Gastrocnemius medialis (tissue), 4 donors: ENCODE results near the gene DNAJC21. TPM values are rescaled to one million over a fixed set of nuclear protein-coding genes. Genes with fewer than 3 reads are reported as not detected.

ENCODE experiments used
- ATAC-seq, 2 donors: fragments of 150-250 bp; one replicate each; pipeline ENCODE4 v1.9.1; 2016
- DNase-seq, 2 donors: peaks; one replicate each; pipeline ENCODE4 v3.0.0-alpha.2; 2019
- H3K27ac ChIP-seq, 4 donors: fragments of 200-600 bp; sonication (generic); 1 replicate in 1 of 4; 2 replicates in 3 of 4; pipeline ENCODE4 v1.5.1; 2016 to 2018; ENCODE audit warnings: mild to moderate bottlenecking in 2 of 4, moderate library complexity in 1 of 4
- H3K27me3 ChIP-seq, 3 donors: fragments of 200-600 bp; sonication (generic) in 2 of 3; 1 replicate in 1 of 3; 2 replicates in 2 of 3; pipeline versions ENCODE4 v1.5.1 to v1.6.0; 2016 to 2019; ENCODE audit warnings: mild to moderate bottlenecking in 1 of 3, moderate library complexity in 1 of 3
- H3K36me3 ChIP-seq, 2 donors: fragments of 200-600 bp; sonication (generic) in 1 of 2; one replicate each; pipeline ENCODE4 v1.5.1; 2017 to 2018
- H3K4me1 ChIP-seq, 2 donors: fragments of 200-600 bp; sonication (generic) in 1 of 2; one replicate each; pipeline ENCODE4 v1.5.1; 2016 to 2017; ENCODE audit warnings: mild to moderate bottlenecking in 2 of 2
- H3K4me3 ChIP-seq, 4 donors: fragments of 200-600 bp; sonication (generic) in 3 of 4; 1 replicate in 1 of 4; 2 replicates in 3 of 4; pipeline ENCODE4 v1.5.1; 2016 to 2019; ENCODE audit warnings: mild to moderate bottlenecking in 2 of 4
- H3K9me3 ChIP-seq, 3 donors: fragments of 200-600 bp; sonication (generic) in 2 of 3; 1 replicate in 1 of 3; 2 replicates in 2 of 3; pipeline ENCODE4 v1.5.1; 2016 to 2019
- CTCF ChIP-seq, 5 experiments: fragments of 450-650 bp in 3 of 5; fragments of 200-600 bp in 2 of 5; sonication (generic) in 2 of 5; IDR thresholded peaks in 4 of 5; conservative IDR thresholded peaks in 1 of 5; 1 replicate in 4 of 5; 2 replicates in 1 of 5; pipeline ENCODE4 v1.5.1; 2016 to 2019; ENCODE audit warnings: antibody characterized with exemption in 5 of 5, mild to moderate bottlenecking in 3 of 5, moderate library complexity in 3 of 5
- POLR2A ChIP-seq, 2 donors: fragments of 450-650 bp; IDR thresholded peaks; one replicate each; pipeline ENCODE4 v1.6.1; 2017; ENCODE audit warnings: antibody characterized with exemption in 2 of 2, mild to moderate bottlenecking in 2 of 2, moderate library complexity in 2 of 2
- in situ Hi-C, 4 donors: fragments of 200-750 bp; cut with MboI; loops; one replicate each; pipeline versions ENCODE4 v1.15.0 to v1.8.0; 2017; ENCODE audit warnings: low sequenced_read_pairs in 4 of 4
- intact Hi-C: fragments of 100-400 bp; cut with DNase I; formaldehyde crosslinking; loops from one replicate; pipeline ENCODE4 v1.15.1; 2023; ENCODE audit warnings: low total_unique reads
- total RNA-seq, 4 donors: library from RNA; depleted of rRNA; stranded (reverse); fragments of >200 nt; gene quantifications; one replicate each; pipeline versions ENCODE4 v1.1.0 to v1.2.3, GENCODE V29; 2016

Gene DNAJC21
- total RNA-seq, 4 donors from 2014 or later: 40.9 to 81.7 (median 74.7) TPM

GRCh38 chr5:34930870-34931269 is 1.5 kb downstream of the DNAJC21 start:
- DNase-seq (no peak), ATAC-seq (no peak)
- Histone ChIP-seq H3K27me3 (no peaks in the 10 kb centered on the region), H3K9me3 (no peaks in the 10 kb centered on the region), H3K4me1 (peaks cover 11 to 19% of the 10 kb centered on the region in 2 donors), H3K27ac (peak overlapping the region; percentile 94 to 100 (median 96)), H3K36me3 (peaks cover 0 to 17% of the 10 kb centered on the region in 2 donors), H3K4me3 (peak overlapping the region; percentile 83 to 98 (median 84))
- in situ Hi-C loops: loop anchor here in 1 of 4 donors (25.0 kb wide), 1 partner anchor 1494 kb away; the partner anchor contains the start of gene TARS1
- no peak for TF ChIP-seq CTCF (IDR thresholded peaks at IDR 0.05 in 4 of 5, conservative IDR thresholded peaks at IDR 0.05 in 1 of 5)
- TF ChIP-seq POLR2A (IDR thresholded peaks at IDR 0.05): no peak
- intact Hi-C loops: no loop called here

GRCh38 chr5:34932947-34933346 is 3.6 kb downstream of the DNAJC21 start:
- Histone ChIP-seq H3K4me1 (peaks cover 11 to 19% of the 10 kb centered on the region in 2 donors), H3K27ac (no peak overlapping the region), H3K27me3 (no peaks in the 10 kb centered on the region), H3K4me3 (no peak overlapping the region), H3K36me3 (peaks cover 3 to 30% of the 10 kb centered on the region in 2 donors), H3K9me3 (no peaks in the 10 kb centered on the region)
- no peak for ATAC-seq
- no peak for DNase-seq
- intact Hi-C loops (no loop called here), in situ Hi-C loops (loop anchor here in 1 of 4 donors (25.0 kb wide), 1 partner anchor 1496 kb away; the partner anchor contains the start of gene TARS1)
- TF ChIP-seq CTCF (IDR thresholded peaks at IDR 0.05 in 4 of 5, conservative IDR thresholded peaks at IDR 0.05 in 1 of 5) (no peak), POLR2A (IDR thresholded peaks at IDR 0.05) (no peak)

GRCh38 chr5:34941936-34942335 is 12.6 kb downstream of the DNAJC21 start:
- H3K27ac ChIP-seq: no peak overlapping the region
- intact Hi-C loops (no loop called here), in situ Hi-C loops (loop anchor here in 1 of 4 donors (25.0 kb wide), 1 partner anchor 1505 kb away; the partner anchor contains the start of gene TARS1)
- no peaks in the 10 kb centered on the region for H3K4me1 ChIP-seq
- H3K27me3 ChIP-seq: no peaks in the 10 kb centered on the region
- DNase-seq (no peak), ATAC-seq (no peak)
- H3K9me3 ChIP-seq: no peaks in the 10 kb centered on the region
- TF ChIP-seq CTCF (IDR thresholded peaks at IDR 0.05 in 4 of 5, conservative IDR thresholded peaks at IDR 0.05 in 1 of 5): no peak
- no peak for TF ChIP-seq POLR2A (IDR thresholded peaks at IDR 0.05)
- H3K36me3 ChIP-seq: peaks cover 3 to 89% of the 10 kb centered on the region in 2 donors
- no peak overlapping the region for H3K4me3 ChIP-seq

- DNase-seq (no peak), ATAC-seq (no peak)
- Histone ChIP-seq H3K27ac (no peak overlapping the region), H3K27me3 (no peaks in the 10 kb centered on the region), H3K36me3 (peaks cover 0 to 80% of the 10 kb centered on the region in 2 donors), H3K9me3 (no peaks in the 10 kb centered on the region), H3K4me1 (no peaks in the 10 kb centered on the region), H3K4me3 (no peak overlapping the region)
- intact Hi-C loops (no loop called here), in situ Hi-C loops (loop anchor here in 1 of 4 donors (25.0 kb wide), 1 partner anchor 1507 kb away; the partner anchor contains the start of gene TARS1)
- TF ChIP-seq POLR2A (IDR thresholded peaks at IDR 0.05): no peak
- TF ChIP-seq CTCF (IDR thresholded peaks at IDR 0.05 in 4 of 5, conservative IDR thresholded peaks at IDR 0.05 in 1 of 5): no peak
Measured at GRCh38 chr5:34944044-34944443, 14.7 kb downstream of the DNAJC21 start.
